SU-DHL-6 (cell line): Measurements from ENCODE around the gene DNAH11.

Source experiments
- H2AFZ ChIP-seq: fragments of 200-600 bp; sonication (generic); 2 replicates; pipeline ENCODE4 v1.6.1; 2014; ENCODE audit warnings: low read depth, mild to moderate bottlenecking, moderate library complexity, mixed read lengths, antibody characterized with exemption, low read length; ENCODE audit not compliant: severe bottlenecking
- H3F3A ChIP-seq: fragments of 200-600 bp; shearing (Covaris generic); 2 replicates; pipeline ENCODE4 v1.6.0; 2016; ENCODE audit warnings: antibody characterized with exemption, mild to moderate bottlenecking; ENCODE audit not compliant: insufficient read depth
- H3K27ac ChIP-seq: fragments of 200-600 bp; sonication (generic); 2 replicates; pipeline ENCODE4 v1.5.1; 2016; ENCODE audit warnings: low read depth, mild to moderate bottlenecking, low read length, moderate library complexity, mixed read lengths
- H3K27me3 ChIP-seq: fragments of 200-600 bp; sonication (generic), shearing (Covaris generic); 2 replicates; pipeline ENCODE4 v1.6.0; 2014; ENCODE audit warnings: mild to moderate bottlenecking, low read length
- H3K36me3 ChIP-seq: fragments of 200-600 bp; sonication (generic); 2 replicates; pipeline ENCODE4 v1.6.1; 2014; ENCODE audit warnings: mild to moderate bottlenecking, low read length, mixed read lengths
- H3K4me2 ChIP-seq: fragments of 300-600, 200-600 bp; shearing (Covaris generic), sonication (generic); 2 replicates; pipeline ENCODE4 v1.6.0; 2014; ENCODE audit warnings: low read length, low read depth, mild to moderate bottlenecking; ENCODE audit not compliant: poor library complexity, severe bottlenecking
- H3K4me3 ChIP-seq: fragments of 200-600 bp; sonication (generic); 2 replicates; pipeline ENCODE4 v1.5.1; 2014; ENCODE audit warnings: antibody characterized with exemption, low read length, mild to moderate bottlenecking, mixed read lengths; ENCODE audit not compliant: insufficient read depth, poor library complexity, severe bottlenecking
- H3K79me2 ChIP-seq: fragments of 200-600 bp; sonication (generic); 2 replicates; pipeline ENCODE4 v1.6.1; 2014; ENCODE audit warnings: mild to moderate bottlenecking, low read length, moderate library complexity; ENCODE audit not compliant: insufficient read depth
- H3K9ac ChIP-seq: fragments of 200-600 bp; sonication (generic); 2 replicates; pipeline ENCODE4 v1.7.0; 2014; ENCODE audit warnings: mild to moderate bottlenecking, low read length
- H3K9me2 ChIP-seq: fragments of 200-600 bp; sonication (generic); replicated peaks from 2 replicates; pipeline ENCODE4 v1.6.1; 2014; ENCODE audit warnings: low read length; ENCODE audit not compliant: insufficient read depth
- H3K9me3 ChIP-seq: fragments of 200-600 bp; sonication (generic); 2 replicates; pipeline ENCODE4 v1.6.1; 2014; ENCODE audit warnings: low read length, mixed read lengths; ENCODE audit not compliant: insufficient read depth
- H4K20me1 ChIP-seq: fragments of 200-600 bp; sonication (generic); 2 replicates; pipeline ENCODE4 v1.6.1; 2014; ENCODE audit warnings: low read depth, mild to moderate bottlenecking, antibody characterized with exemption, low read length, moderate library complexity, mixed read lengths
- CTCF ChIP-seq: fragments of 200-600 bp; sonication (generic); IDR thresholded peaks from one replicate; pipeline ENCODE4 v1.5.1; 2017; ENCODE audit warnings: antibody characterized with exemption, mild to moderate bottlenecking, low read length, moderate library complexity; ENCODE audit not compliant: insufficient read depth, poor library complexity, severe bottlenecking
- EZH2phosphoT487 ChIP-seq: fragments of 200-600 bp; sonication (generic), shearing (Covaris generic); conservative IDR thresholded peaks from 2 replicates; pipeline ENCODE4 v1.6.1; 2018; ENCODE audit warnings: mild to moderate bottlenecking, antibody characterized with exemption, low read length, moderate library complexity, mixed read lengths

The DNAH11 gene

DNA sequence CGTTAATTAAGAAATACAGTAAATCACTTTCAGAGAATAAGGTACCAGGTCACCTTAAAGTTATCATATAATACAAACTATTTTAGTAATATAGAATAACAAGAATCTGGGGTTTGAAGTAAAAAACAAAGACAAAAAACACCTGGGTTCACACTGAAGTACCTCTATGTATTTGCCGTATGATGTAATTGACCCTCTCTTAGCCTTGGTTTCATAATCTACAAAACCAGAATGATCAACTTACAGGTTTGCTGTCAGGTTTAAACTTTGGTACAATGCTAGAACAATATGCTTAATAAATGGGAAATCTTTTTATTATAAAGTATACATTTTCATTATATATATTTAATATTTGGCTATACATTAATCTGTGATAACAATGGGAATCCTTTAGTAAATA, 344.5 kb downstream of the DNAH11 start:
- Histone ChIP-seq H3K36me3 (peaks cover 5% of the 10 kb centered on the region; the same call in 1 of the 2 replicates), H3K27ac (no peak overlapping the region), H3K4me3 (no peak overlapping the region), H3K79me2 (no peaks in the 10 kb centered on the region), H3K9ac (no peak overlapping the region), H2AFZ (no peak overlapping the region), H3K9me2 (no peaks in the 10 kb centered on the region), H4K20me1 (no peaks in the 10 kb centered on the region), H3K9me3 (no peaks in the 10 kb centered on the region), H3F3A (no peaks in the 10 kb centered on the region), H3K27me3 (no peaks in the 10 kb centered on the region), H3K4me2 (no peak overlapping the region)
- TF ChIP-seq EZH2phosphoT487 (no peak), CTCF (no peak)

- no peak overlapping the region for H3K4me2 ChIP-seq
- no peak overlapping the region for H3K27ac ChIP-seq
- H3K9me3 ChIP-seq, result no peaks in the 10 kb centered on the region
Observed at GRCh38 chr7:21887779-21888178, 344.9 kb downstream of the DNAH11 start.

DNA sequence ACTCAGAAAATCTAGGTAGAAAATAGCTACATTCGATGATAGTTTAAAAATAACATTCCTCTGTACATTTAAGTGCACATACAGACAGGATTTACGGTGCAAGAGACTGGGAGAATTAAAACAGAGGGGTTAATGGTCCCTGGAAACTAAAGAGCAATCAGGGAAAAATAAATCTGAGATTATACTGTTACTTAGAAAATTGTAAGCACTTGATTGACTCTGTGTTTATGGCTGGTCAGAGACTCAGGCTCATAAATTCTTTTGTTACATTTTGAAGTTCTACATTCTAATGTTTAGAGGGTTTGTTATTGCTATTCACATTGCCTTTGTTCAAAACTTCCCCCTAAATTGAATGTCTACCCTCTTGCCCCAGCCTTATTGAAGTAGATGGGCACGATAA, 348.5 kb downstream of the DNAH11 start:
- Histone ChIP-seq H3K9me2 (no peaks in the 10 kb centered on the region), H3K27me3 (no peaks in the 10 kb centered on the region), H3K4me2 (no peak overlapping the region), H3K27ac (no peak overlapping the region), H3K4me3 (no peak overlapping the region), H3F3A (no peaks in the 10 kb centered on the region), H3K9me3 (no peaks in the 10 kb centered on the region), H3K9ac (no peak overlapping the region), H3K36me3 (peaks cover 5% of the 10 kb centered on the region; the same call in 1 of the 2 replicates), H3K79me2 (no peaks in the 10 kb centered on the region), H4K20me1 (no peaks in the 10 kb centered on the region), H2AFZ (no peak overlapping the region)
- no peak for TF ChIP-seq EZH2phosphoT487
- TF ChIP-seq CTCF, result no peak

More at GRCh38 chr7:21887779-21888178, 344.9 kb downstream of the DNAH11 start:
- Histone ChIP-seq H3K9ac (no peak overlapping the region), H4K20me1 (no peaks in the 10 kb centered on the region), H3K4me3 (no peak overlapping the region), H3K9me2 (no peaks in the 10 kb centered on the region), H3F3A (no peaks in the 10 kb centered on the region), H2AFZ (no peak overlapping the region), H3K27me3 (no peaks in the 10 kb centered on the region), H3K79me2 (no peaks in the 10 kb centered on the region), H3K36me3 (peaks cover 5% of the 10 kb centered on the region; the same call in 1 of the 2 replicates)
- TF ChIP-seq CTCF (no peak), EZH2phosphoT487 (no peak)
